Neutrophil (primary cell): Measurements from ENCODE around the gene NT5C2.

Experiments
- H3K27ac ChIP-seq: fragments of 200-600 bp; sonication (generic); 2 replicates; pipeline ENCODE4 v1.5.1; 2016; ENCODE audit warnings: mild to moderate bottlenecking, moderate library complexity
- H3K27me3 ChIP-seq: fragments of 200-600 bp; sonication (generic); 2 replicates; pipeline ENCODE4 v1.6.0; 2016; ENCODE audit warnings: mild to moderate bottlenecking
- H3K36me3 ChIP-seq: fragments of 200-600 bp; sonication (generic); 2 replicates; pipeline ENCODE4 v1.5.1; 2017
- H3K4me1 ChIP-seq, 2 experiments: fragments of 200-600 bp in 1 of 2; sonication (generic) in 1 of 2; 1 replicate in 1 of 2; 2 replicates in 1 of 2; pipeline versions ENCODE4 v1.5.1 to v1.6.1; 2013 to 2016; ENCODE audit warnings: low read depth in 1 of 2, low read length in 1 of 2, mild to moderate bottlenecking in 1 of 2, moderate library complexity in 1 of 2; ENCODE audit not compliant: control insufficient read depth in 1 of 2, insufficient read depth in 1 of 2
- H3K4me3 ChIP-seq, 2 experiments: fragments of 200-600 bp in 1 of 2; sonication (generic) in 1 of 2; 1 replicate in 1 of 2; 2 replicates in 1 of 2; pipeline ENCODE4 v1.5.1; 2013 to 2016; ENCODE audit warnings: low read depth in 1 of 2, low read length in 1 of 2, mild to moderate bottlenecking in 1 of 2, moderate library complexity in 1 of 2
- H3K9me3 ChIP-seq: fragments of 200-600 bp; sonication (generic); 2 replicates; pipeline ENCODE4 v1.5.1; 2016
- CTCF ChIP-seq: fragments of 200-600 bp; sonication (generic); IDR thresholded peaks from 2 replicates; pipeline ENCODE4 v1.5.1; 2016; ENCODE audit warnings: antibody characterized with exemption

Gene NT5C2

GRCh38 chr10:103080891-103081581, 112.0 kb downstream of the NT5C2 start:
- Histone ChIP-seq H3K4me1 (no peaks in the 10 kb centered on the region), H3K27ac (no peak overlapping the region), H3K27me3 (no peaks in the 10 kb centered on the region), H3K4me3 (no peak overlapping the region), H3K36me3 (peaks cover 77% of the 10 kb centered on the region), H3K9me3 (no peaks in the 10 kb centered on the region)
- TF ChIP-seq CTCF, result no peak

- Histone ChIP-seq H3K4me1 (no peaks in the 10 kb centered on the region), H3K27ac (no peak overlapping the region), H3K36me3 (peaks cover 71% of the 10 kb centered on the region), H3K27me3 (no peaks in the 10 kb centered on the region), H3K4me3 (no peak overlapping the region), H3K9me3 (no peaks in the 10 kb centered on the region)
- no peak for TF ChIP-seq CTCF
Observed at GRCh38 chr10:103079946-103080345, 113.1 kb downstream of the NT5C2 start.

GRCh38 chr10:103079100-103079499, 114.0 kb downstream of the NT5C2 start:
- Histone ChIP-seq H3K4me1 (no peaks in the 10 kb centered on the region), H3K36me3 (peaks cover 62% of the 10 kb centered on the region), H3K9me3 (no peaks in the 10 kb centered on the region), H3K27me3 (no peaks in the 10 kb centered on the region), H3K4me3 (no peak overlapping the region), H3K27ac (no peak overlapping the region)
- no peak for TF ChIP-seq CTCF

- no peak for TF ChIP-seq CTCF
- no peaks in the 10 kb centered on the region for H3K9me3 ChIP-seq
- no peak overlapping the region for H3K4me3 ChIP-seq
- peaks cover 58% of the 10 kb centered on the region for H3K36me3 ChIP-seq
- H3K4me1 ChIP-seq, result no peaks in the 10 kb centered on the region
- H3K27me3 ChIP-seq, result no peaks in the 10 kb centered on the region
- no peak overlapping the region for H3K27ac ChIP-seq
Observed at GRCh38 chr10:103078676-103079075, 114.4 kb downstream of the NT5C2 start.

- peaks cover 54% of the 10 kb centered on the region for H3K36me3 ChIP-seq
- no peak overlapping the region for H3K27ac ChIP-seq
- no peaks in the 10 kb centered on the region for H3K27me3 ChIP-seq
- no peaks in the 10 kb centered on the region for H3K9me3 ChIP-seq
- H3K4me1 ChIP-seq, result no peaks in the 10 kb centered on the region
- TF ChIP-seq CTCF, result no peak
- no peak overlapping the region for H3K4me3 ChIP-seq
Observed at GRCh38 chr10:103078309-103078615, 114.8 kb downstream of the NT5C2 start.
